NT2/D1 (cell line): ENCODE measurements around the gene RPTOR.

Experiments
- SUZ12 ChIP-seq: IDR thresholded peaks from 2 replicates; pipeline ENCODE4 v1.6.1; 2011; ENCODE audit not compliant: insufficient read length, insufficient read depth; ENCODE audit errors: extremely low read depth
- YY1 ChIP-seq: IDR thresholded peaks from 2 replicates; pipeline ENCODE4 v1.6.1; 2011; ENCODE audit not compliant: insufficient read length, insufficient read depth

DNA sequence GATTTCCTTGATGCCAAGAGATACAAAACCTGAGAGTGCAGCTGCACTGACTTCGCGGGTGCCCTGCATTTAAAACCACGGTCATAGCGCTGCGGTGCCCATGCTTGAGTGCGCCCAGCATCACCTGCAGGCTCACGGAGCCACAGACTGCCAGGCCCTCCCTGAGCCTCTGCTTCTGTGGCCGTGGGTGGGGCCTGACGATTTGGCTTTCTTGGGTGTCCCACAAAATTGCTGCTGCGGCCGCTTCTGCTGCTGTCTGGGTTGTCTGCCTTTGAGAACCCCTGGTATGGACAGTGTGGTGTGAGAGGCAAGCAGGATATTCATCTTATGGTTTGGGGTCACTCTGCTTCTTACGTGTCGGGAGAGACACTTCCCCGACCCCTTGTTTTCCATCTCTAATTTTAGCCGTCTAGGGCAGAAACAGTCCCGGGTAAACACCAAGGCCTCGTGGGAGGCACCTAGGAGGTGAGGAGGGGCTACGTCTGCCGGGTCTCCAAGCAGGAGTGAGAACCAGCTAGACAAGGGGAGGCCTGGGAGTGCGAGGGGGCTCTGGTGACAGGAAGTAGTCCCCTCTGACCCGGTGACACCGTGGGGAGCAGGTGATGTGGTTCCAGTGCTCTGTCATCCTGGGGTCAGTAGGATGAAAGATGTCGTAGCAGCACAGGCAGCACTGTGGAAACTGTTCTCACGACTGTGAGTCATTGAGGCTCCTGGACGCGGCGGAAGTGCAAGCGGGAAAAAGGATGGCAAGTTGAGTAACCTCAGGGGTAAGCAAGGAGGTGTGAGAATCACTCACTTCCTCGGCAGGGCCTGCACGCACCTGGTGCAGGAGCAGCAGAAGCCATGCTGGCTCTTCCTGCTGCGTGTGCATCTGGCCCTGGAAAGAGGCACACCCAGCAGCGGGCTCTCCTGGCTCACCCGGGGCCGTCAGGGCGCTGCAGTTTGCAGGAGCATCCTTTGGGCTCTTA, 176.3 kb downstream of the RPTOR start:
- TF ChIP-seq YY1 (no peak), SUZ12 (no peak)
